Measurements from ENCODE around the gene EXOC6.
A peak's percentile ranks its signal among the peaks of the same experiment; 100 is the strongest.

Gene EXOC6

DNA sequence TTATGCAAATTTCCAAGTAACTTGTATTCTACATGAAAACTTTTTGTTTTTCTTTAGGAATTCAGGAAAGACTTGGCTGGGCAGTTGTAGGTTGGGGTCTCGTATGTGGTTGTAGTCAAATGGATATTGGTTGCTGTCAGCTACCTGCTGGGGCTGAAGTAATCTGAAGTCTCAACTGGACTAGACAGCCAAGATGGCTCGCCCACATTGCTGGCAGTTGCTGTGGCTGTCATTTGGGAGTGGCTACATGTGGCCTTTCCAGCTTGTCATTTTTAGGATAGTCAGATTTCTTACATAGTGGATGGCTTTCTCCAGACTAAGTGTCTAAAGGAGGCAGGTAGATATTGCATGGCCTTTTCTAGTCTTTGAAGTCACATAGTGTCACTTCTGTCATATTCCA lies 32.6 kb downstream of the EXOC6 start (continued):
- TF ChIP-seq, protein P1, sequence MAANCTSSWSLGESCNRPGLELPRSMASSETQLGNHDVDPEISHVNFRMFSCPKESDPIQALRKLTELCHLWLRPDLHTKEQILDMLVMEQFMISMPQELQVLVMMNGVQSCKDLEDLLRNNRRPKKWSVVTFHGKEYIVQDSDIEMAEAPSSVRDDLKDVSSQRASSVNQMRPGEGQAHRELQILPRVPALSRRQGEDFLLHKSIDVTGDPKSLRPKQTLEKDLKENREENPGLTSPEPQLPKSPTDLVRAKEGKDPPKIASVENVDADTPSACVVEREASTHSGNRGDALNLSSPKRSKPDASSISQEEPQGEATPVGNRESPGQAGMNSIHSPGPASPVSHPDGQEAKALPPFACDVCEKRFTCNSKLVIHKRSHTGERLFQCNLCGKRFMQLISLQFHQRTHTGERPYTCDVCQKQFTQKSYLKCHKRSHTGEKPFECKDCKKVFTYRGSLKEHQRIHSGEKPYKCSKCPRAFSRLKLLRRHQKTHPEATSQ (tag by site-specific recombination; IDR thresholded peaks at IDR 0.05), result no peak

GRCh38 chr10:92886334-92886961 lies 38.1 kb downstream of the EXOC6 start:
- no peaks in the 10 kb centered on the region for H3K36me3 ChIP-seq (ENCODE audit: control insufficient read depth in 2 of 2, insufficient read depth in 1 of 2, low read length in 2 of 2)
- ChIA-PET POLR2A (no interaction called here), CTCF (interaction anchor here (0.6 to 2.0 kb wide), 13 partner anchors 12 to 468 kb away, joined by 3 to 9 read pairs (median 3); no protein-coding TSS in a partner anchor)
- H3K9me3 ChIP-seq (ENCODE audit: control insufficient read depth, insufficient read depth, low read depth, low read length), result no peaks in the 10 kb centered on the region
- H3K27ac ChIP-seq (ENCODE audit: extremely low read depth, low read depth, low read length), result no peak overlapping the region
- H3K4me1 ChIP-seq (ENCODE audit: control insufficient read depth, insufficient read depth, low read length), result peaks cover 6% of the 10 kb centered on the region; the same call in 1 of the 2 replicates
- no peak overlapping the region for H3K4me3 ChIP-seq (ENCODE audit: low read depth, low read length)
- TF ChIP-seq ZNF670 (tag by site-specific recombination; IDR thresholded peaks at IDR 0.05; ENCODE audit: low read depth) (no peak), ZNF157 (tag by site-specific recombination; IDR thresholded peaks at IDR 0.05) (0 out of 2 replicates have a peak, but pooled peaks have one; percentile 60), SCRT2 (tag by site-specific recombination; IDR thresholded peaks at IDR 0.05) (peak; percentile 90), ZNF10 (tag by site-specific recombination; IDR thresholded peaks at IDR 0.05) (no peak), SCRT1 (tag by site-specific recombination; IDR thresholded peaks at IDR 0.05; ENCODE audit: borderline replicate concordance) (0 out of 2 replicates have a peak, but pooled peaks have one; percentile 50)

GRCh38 chr10:92890471-92890870 lies 42.2 kb downstream of the EXOC6 start:
- Histone ChIP-seq H3K9me3 (ENCODE audit: control insufficient read depth, insufficient read depth, low read depth, low read length) (no peaks in the 10 kb centered on the region), H3K4me3 (ENCODE audit: low read depth, low read length) (no peak overlapping the region), H3K36me3 (ENCODE audit: control insufficient read depth in 2 of 2, insufficient read depth in 1 of 2, low read length in 2 of 2) (no peaks in the 10 kb centered on the region), H3K4me1 (ENCODE audit: control insufficient read depth, insufficient read depth, low read length) (peaks cover 19% of the 10 kb centered on the region), H3K27ac (ENCODE audit: extremely low read depth, low read depth, low read length) (no peak overlapping the region)
- ChIA-PET CTCF (interaction anchor here (0.6 to 0.7 kb wide), 2 partner anchors 116 to 467 kb away, joined by 3 to 4 read pairs; no protein-coding TSS in a partner anchor), POLR2A (no interaction called here)
- TF ChIP-seq KLF8 (tag by site-specific recombination; IDR thresholded peaks at IDR 0.05) (no peak), ZBTB17 (tag by site-specific recombination; IDR thresholded peaks at IDR 0.05) (no peak), ZNF837 (tag by site-specific recombination; IDR thresholded peaks at IDR 0.05) (no peak), ZEB2 (tag by site-specific recombination; IDR thresholded peaks at IDR 0.05) (no peak), ZNF146 (tag by site-specific recombination; IDR thresholded peaks at IDR 0.05) (no peak), ZNF426 (tag by site-specific recombination; IDR thresholded peaks at IDR 0.05) (no peak), ZNF114 (tag by site-specific recombination; IDR thresholded peaks at IDR 0.05) (no peak)
- TF ChIP-seq, protein P2, sequence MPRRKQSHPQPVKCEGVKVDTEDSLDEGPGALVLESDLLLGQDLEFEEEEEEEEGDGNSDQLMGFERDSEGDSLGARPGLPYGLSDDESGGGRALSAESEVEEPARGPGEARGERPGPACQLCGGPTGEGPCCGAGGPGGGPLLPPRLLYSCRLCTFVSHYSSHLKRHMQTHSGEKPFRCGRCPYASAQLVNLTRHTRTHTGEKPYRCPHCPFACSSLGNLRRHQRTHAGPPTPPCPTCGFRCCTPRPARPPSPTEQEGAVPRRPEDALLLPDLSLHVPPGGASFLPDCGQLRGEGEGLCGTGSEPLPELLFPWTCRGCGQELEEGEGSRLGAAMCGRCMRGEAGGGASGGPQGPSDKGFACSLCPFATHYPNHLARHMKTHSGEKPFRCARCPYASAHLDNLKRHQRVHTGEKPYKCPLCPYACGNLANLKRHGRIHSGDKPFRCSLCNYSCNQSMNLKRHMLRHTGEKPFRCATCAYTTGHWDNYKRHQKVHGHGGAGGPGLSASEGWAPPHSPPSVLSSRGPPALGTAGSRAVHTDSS (tag by site-specific recombination; IDR thresholded peaks at IDR 0.05), result no peak

- Histone ChIP-seq H3K27ac (ENCODE audit: extremely low read depth, low read depth, low read length) (no peak overlapping the region), H3K4me3 (ENCODE audit: low read depth, low read length) (no peak overlapping the region), H3K4me1 (ENCODE audit: control insufficient read depth, insufficient read depth, low read length) (peaks cover 19% of the 10 kb centered on the region), H3K36me3 (ENCODE audit: control insufficient read depth in 2 of 2, insufficient read depth in 1 of 2, low read length in 2 of 2) (peaks cover 0 to 2% of the 10 kb centered on the region in 2 experiments; a peak in 2 of 3 replicates), H3K9me3 (ENCODE audit: control insufficient read depth, insufficient read depth, low read depth, low read length) (no peaks in the 10 kb centered on the region)
- CTCF ChIA-PET, result interaction anchor here (0.6 to 2.1 kb wide), 6 partner anchors 9 to 462 kb away, joined by 3 to 6 read pairs (median 4); no protein-coding TSS in a partner anchor
- POLR2A ChIA-PET, result interaction anchor here (0.5 to 1.1 kb wide), 2 partner anchors 44 to 327 kb away, joined by 3 to 4 read pairs; partner anchors contain the start of gene EXOC6
- TF ChIP-seq ZSCAN30 (tag by site-specific recombination; IDR thresholded peaks at IDR 0.05) (peak; percentile 89; the same call in 1 of the 2 replicates), ZEB2 (tag by site-specific recombination; IDR thresholded peaks at IDR 0.05) (peak; percentile 89), ZNF670 (tag by site-specific recombination; IDR thresholded peaks at IDR 0.05; ENCODE audit: low read depth) (no peak), ZNF785 (tag by site-specific recombination; IDR thresholded peaks at IDR 0.05) (no peak), ZBTB20 (tag by site-specific recombination; IDR thresholded peaks at IDR 0.05) (no peak; the same call in 1 of the 2 replicates), ZNF175 (tag by site-specific recombination; IDR thresholded peaks at IDR 0.05) (no peak), ZNF155 (tag by site-specific recombination; IDR thresholded peaks at IDR 0.05) (no peak), ZNF311 (tag by site-specific recombination; IDR thresholded peaks at IDR 0.05; ENCODE audit: borderline replicate concordance) (no peak), ZNF621 (tag by site-specific recombination; IDR thresholded peaks at IDR 0.05) (no peak), SP3 (tag by site-specific recombination; IDR thresholded peaks at IDR 0.05) (no peak), YY2 (tag by site-specific recombination; IDR thresholded peaks at IDR 0.05) (no peak), ZNF664 (tag by site-specific recombination; IDR thresholded peaks at IDR 0.05) (no peak), ZNF10 (tag by site-specific recombination; IDR thresholded peaks at IDR 0.05) (no peak), ZNF366 (tag by site-specific recombination; conservative IDR thresholded peaks at IDR 0.05) (peak; percentile 84)
- TF ChIP-seq, protein P3, sequence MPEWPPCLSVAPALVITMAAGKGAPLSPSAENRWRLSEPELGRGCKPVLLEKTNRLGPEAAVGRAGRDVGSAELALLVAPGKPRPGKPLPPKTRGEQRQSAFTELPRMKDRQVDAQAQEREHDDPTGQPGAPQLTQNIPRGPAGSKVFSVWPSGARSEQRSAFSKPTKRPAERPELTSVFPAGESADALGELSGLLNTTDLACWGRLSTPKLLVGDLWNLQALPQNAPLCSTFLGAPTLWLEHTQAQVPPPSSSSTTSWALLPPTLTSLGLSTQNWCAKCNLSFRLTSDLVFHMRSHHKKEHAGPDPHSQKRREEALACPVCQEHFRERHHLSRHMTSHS (tag by site-specific recombination; IDR thresholded peaks at IDR 0.05), result no peak
These were observed 43.8 kb downstream of the EXOC6 start for GRCh38 chr10:92891885-92892690.

Measured in HEK293 (cell line).